ENCODE results near the gene BTK.

Gene BTK

GRCh38 chrX:101393530-101394305, 7.7 kb upstream of the BTK start:
- DNase-seq: no peak

DNA sequence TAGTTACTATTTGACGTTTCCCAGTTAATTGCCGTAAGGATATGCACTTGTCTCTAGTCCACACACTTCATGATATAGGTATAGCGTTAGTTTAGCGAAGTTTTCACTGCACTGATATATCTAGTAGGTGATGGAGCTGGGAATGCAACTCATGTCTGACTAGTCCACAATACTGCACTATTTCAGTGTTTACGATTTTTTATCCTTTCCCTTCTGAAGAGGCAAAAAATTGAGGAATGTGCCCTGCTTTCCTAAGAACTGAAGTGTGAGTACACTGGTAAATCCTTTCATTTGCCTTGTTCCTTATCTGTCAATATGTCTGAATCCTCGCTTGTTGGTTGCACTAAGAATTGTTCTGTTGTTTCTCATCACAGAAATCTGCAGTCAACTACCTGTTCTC, 5.8 kb upstream of the BTK start:
- no peak for DNase-seq

GRCh38 chrX:101390664-101391525, 4.9 kb upstream of the BTK start, which contains the start of gene RPL36A:
TSS of gene RPL36A (plus strand) at chrX:101391011. CDS start at chrX:101391044, 33 bp downstream.
- DNase-seq: peak in 13 of 14 donors; percentile 2 to 72 (median 49)

DNA sequence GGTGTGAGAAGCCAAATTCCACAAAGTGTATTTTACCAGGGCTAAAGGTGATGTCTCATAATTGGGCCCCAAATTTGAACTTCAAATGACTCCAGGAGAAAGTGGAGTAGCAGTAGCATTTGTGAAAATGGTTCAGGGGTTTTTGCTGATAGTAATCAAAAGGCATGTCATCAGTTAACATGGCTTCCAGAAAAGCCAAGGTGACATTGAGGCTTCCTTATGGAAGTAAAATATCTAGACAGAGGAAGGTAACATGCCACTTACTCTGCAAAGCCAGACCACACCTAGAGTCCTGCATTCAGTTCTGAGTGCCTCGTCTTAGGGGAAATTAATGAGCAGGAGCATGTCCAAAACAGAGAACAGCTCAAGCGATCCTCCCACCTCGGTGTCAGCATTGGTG, 2.6 kb upstream of the BTK start:
- DNase-seq: no peak

GRCh38 chrX:101386542-101386885, 523 bp upstream of the BTK start:
- DNase-seq: no peak

DNA sequence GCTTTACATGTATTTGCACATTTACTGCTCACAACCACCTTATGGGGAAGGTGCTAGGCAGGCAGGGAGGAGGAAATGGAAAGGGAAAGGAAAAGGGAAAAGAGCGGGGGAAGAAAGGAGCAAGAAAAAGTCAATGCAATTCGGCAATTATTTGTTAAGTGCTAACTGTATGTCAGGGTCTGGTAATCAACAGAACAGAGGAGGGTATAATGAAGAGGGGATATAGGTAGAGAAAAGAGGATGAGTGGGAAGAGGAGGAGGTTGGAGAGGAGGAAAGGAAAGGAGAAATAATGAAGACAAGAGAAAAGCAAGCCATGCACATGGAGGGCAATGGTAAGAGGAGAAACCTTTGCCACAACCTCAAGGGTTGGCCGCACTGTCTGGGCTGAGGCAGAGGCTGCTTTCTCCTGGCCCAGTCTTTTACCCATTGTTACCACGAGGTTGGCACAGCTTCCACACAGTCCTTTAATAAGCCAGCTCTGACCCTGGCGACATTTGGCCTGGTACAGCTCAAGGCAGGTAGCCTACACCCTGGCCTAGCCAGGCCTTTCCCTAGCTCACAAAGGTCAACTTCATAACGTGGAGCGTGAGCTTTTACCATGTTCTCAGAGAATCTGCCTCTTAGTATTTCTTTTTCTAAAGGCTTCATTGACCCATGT, 836 bp downstream of the BTK start:
- no peak for DNase-seq

DNA sequence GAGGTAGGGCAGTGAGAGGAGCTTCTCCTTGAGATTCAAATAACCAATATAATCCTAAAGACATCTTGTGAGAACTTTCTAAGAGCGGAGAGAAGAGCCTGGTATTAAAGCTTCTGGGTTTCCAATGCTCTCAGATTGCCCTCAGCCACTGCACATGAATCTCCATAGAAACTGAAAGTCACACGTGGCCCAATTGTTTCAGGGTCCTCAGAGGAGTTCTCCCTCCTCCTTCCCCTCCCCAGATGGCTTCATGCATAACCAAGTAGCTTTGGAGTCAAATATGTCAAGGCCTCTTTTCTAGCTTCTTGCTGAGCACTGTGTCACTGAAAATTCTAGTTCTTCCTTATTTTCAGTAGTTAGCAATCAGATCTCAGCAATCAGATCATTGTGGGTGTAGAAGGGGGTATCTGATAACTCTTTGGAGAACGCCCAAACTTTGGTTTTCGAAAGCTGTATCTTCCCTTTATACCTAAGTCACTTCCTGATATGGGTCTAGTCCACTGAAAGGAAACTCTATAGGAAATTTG, 2.2 kb downstream of the BTK start:
- no peak for DNase-seq

GRCh38 chrX:101377547-101377946, 8.4 kb downstream of the BTK start:
- DNase-seq: no peak

- no peak for DNase-seq
These were observed 15.0 kb downstream of the BTK start for GRCh38 chrX:101370888-101371504.

DNA sequence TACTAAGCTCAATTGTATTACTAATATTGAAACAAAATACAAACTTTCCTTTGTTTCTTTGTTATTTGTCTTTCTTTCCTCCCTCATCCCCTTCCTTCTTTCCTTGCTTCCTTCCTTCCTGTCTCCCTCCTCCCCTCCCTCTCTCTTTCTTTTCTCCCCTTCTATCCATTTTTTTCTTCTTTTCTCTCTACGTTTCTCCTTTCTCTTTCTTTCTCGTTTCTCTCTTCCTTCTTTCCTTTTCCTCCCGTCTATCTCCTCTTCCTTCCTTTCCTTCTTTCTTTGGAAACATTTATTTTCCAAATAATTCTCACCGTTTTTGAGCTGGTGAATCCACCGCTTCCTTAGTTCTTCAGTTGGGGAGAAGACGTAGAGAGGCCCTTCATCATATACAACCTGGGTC, 16.3 kb downstream of the BTK start:
- no peak for DNase-seq

DNA sequence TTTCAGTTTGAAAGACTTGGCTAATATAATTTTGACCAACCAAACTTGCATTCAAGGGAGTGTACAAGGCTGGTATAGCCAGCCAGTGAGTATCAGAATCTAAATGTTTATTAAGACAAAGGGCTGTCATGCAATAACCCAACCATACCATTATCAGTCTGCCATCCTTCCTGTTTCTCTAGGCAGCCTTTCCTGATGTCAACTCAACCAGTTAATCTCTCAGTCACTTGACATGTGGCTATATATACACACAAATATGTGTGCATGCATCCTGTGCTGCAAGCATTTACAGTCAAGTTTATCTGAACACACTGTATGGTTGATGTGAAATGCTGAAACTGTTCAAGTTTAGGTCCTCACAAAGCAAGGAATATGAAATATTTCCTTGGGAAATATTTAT, 17.2 kb downstream of the BTK start:
- no peak for DNase-seq

DNA sequence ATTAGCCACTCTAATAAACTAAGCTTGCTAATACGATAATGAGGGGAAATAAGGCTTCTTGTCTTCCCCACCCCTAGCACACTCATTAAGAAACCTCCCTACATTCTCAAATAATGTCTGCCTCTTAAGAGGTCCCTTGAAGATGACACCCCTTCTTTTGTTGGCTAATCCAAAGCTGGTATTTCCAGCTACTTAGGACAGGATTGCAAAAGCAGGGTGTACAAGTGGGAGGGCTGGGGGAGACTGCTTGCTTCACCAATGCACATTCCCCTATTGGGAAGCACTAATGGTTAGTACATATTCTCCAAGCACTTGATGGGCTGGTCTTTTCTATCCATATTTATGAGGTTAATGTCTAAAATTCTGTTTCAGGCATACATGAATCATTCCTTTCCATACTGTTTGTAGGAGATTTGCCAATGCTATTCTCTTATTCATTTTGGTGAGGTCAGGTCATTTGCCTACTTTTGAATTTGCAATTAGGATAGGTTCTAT, 20.6 kb downstream of the BTK start:
- DNase-seq: no peak

DNA sequence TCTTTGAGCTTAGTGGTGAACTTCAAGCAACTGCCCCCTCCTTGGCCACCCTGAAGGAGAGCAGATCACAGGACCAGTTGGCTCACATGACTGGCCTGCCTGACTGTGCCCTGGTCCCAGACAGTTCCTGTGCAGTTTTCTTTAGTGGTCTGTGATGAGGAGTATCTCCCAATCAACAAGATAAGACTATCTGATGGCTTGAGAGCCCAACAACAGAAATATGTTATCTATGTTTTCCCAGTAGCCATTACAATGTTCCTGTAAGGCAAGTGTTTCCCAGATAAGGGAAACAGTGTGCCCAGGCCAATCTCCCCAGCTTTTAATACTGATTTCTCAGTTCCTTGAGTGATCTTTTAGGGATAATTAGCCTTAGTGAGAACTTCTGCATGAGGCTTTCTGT, 23.2 kb downstream of the BTK start:
- no peak for DNase-seq

DNA sequence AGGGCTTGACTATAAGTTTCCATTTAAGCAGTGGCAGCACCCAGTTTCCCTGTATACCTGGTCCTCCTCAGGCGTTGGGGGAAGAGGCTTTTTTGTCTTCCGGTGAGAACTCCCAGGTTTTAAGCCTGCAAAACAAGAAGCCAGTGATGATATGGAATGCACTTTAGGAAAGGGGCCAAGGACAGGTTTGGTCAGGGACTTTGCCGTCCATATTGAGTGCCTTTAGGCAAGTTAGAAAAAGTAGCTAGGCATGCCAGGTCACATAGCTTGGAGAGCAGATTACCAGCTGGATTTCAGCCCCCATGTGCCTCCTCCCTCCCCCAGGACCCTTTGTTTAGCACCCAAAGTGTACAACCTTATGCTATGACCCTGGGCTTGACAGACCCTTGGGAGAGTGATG, 23.9 kb downstream of the BTK start:
- DNase-seq: no peak

DNA sequence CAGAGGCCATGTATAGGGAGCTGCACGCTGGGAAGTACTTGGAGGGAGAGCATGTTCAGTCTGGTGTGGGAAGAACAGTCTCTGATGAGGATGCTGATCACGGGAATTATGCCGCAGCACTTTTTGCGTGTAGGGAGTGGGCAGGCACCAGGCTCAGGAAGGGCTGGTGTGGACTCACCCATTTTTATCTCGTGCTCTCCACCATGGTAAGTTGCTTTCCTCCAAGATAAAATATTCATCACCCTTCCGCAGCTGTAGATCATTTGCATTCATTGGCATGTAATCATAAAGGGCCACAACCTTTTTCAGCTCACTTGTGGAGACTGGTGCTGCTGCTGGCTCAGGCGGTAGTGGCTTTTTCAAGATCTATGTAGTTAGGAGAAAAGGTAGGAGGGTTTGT, 25.6 kb downstream of the BTK start:
- no peak for DNase-seq

DNA sequence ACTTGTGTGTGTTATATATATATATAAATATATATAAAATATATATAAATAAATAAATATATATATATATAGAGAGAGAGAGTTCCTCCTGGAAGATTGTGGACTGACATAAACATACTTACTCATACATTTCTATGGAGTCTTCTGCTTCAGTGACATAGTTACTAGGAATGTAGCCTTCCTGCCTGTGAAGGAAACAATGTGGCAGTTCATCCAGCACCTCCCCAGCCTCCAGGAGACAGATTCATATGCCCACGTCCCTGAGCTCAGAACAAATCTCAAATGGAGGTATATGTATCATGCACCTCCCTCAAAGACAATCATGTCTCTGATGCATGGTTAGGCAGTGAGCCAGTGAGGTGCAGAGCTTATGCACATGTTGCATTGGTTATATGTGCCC, 26.0 kb downstream of the BTK start:
- no peak for DNase-seq

DNA sequence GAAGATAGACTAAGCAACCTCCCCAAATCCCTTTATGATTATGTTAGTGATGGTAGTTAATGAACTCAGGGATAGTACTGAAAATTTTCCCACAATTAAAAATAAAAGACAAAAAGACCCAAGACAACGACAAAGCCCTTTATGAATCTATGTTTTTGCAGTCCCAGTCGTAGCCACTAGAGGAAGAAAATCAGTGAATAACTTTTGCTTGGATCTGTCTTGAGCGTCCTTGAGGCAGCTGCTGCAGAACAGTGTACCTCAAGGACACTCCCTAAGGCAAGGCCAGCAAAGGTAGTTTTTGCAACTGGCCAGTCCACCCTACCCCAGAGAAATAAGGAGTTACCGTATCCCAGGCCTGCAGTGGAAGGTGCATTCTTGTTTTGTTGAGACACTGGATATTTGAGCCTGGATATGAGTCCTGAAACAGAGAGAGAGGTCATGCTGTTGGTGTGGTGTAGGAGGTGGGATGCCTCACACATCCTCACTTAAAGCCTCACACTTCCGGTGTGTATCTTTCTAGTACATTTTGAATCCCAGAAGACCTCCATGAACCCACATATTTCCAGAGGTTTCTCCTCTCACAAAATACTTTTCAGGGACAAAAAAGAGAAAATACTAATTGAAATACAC, 28.7 kb downstream of the BTK start:
- DNase-seq: no peak

- DNase-seq: no peak
These were observed 36.8 kb downstream of the BTK start for GRCh38 chrX:101349193-101349562.

GRCh38 chrX:101348452-101349192, 37.4 kb downstream of the BTK start, which contains the start of gene TIMM8A:
TSS of gene TIMM8A (minus strand) at chrX:101348742. CDS start at chrX:101348664, 78 bp downstream.
- DNase-seq: peak in 13 of 14 donors; percentile 9 to 81 (median 57)

DNA sequence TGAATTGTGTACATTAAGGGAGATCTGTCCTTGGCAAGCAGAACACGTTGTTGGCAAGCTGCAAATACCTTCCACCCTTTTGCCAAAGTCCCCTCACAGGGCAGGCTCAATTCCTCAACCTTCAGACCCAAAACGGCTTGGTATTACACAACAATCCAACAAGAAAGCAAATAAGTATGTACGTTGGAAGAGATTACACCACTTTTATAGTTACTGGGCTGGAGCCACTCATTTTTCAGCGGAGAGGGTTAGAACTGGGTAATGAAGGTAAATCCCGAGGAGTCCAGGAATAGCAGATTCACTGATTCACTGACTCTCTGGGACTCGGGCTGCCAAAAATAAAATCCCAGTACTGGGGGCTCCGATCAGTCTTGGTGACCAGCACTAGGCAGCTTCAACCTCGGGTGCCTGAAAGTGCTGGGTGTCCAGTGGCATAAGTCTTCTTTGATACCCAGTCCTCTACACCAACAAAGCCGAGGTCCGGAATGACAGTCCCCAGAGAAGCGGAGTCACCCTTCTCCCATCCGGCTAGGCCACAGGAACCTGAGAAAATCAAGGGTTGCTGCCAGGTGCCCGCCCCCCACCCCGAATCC, 38.0 kb downstream of the BTK start:
- DNase-seq: peak in 2 of 14 donors; percentile 25 to 32
